RPMI8226 (cell line): ENCODE results near the gene NFIX.

ENCODE experiments used
- DNase-seq: peaks from one replicate; pipeline ENCODE4 v3.0.0-alpha.2; 2015

NFIX gene

DNA sequence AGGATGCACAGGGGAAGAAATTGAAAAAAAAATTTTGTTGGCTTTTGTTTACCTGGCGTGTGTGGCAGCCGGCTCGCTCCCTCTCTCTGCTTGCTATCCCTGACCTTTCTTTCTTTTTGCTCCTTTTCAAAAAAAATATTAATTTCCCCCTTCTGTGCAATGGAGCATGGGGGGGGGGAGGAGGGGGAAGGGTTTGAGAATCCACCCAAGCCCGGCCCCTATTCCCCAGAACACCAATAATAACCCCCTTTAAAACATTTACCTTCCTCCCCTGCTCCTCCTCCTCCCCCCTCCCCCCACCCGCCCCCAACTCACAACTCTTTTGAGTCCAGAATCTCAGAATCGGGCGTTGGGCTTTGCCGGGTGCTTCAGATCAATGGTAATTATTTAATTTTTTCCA, 28.4 kb downstream of the NFIX start:
- DNase-seq, result peak; percentile 33

DNA sequence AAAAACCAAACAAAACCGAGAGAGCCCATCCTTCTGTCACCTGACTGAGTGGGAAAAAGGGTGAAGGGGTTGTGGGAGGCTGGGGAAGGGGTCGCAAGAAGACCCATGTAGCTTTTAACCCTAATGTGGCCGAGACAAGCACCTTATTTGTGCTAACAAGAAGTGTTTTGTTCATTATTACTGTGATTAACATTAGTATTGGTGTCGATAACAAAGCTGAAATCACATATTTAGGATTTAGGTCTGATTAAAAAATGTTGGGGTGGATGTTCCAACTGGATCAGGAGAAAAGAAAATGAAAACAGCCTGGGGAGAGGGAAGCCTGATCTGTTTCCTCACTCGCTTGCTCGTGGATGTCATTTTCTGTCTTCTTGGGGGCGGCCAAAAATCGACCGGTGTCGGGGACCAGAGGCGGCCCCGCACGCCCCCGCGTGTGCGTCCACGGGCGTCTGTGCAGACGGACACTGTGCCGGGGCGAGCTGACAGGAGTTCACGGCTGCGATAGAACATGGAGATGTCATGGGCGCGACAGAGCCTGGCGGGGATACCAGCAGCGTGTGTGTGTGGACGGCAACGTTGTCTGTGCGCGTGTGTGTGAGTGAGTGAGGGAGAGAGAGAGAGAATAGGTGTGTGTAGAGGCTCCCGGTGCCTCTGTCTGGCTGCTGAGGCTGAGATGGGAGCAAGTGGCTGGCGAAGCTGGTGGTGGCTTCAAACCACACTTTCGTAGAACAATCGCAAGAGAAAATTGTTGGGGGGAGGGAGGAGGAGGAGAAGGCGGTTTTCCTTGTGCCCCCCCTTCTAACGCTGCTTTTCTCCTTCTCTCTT, 29.1 kb downstream of the NFIX start:
- peak; percentile 46 for DNase-seq

DNA sequence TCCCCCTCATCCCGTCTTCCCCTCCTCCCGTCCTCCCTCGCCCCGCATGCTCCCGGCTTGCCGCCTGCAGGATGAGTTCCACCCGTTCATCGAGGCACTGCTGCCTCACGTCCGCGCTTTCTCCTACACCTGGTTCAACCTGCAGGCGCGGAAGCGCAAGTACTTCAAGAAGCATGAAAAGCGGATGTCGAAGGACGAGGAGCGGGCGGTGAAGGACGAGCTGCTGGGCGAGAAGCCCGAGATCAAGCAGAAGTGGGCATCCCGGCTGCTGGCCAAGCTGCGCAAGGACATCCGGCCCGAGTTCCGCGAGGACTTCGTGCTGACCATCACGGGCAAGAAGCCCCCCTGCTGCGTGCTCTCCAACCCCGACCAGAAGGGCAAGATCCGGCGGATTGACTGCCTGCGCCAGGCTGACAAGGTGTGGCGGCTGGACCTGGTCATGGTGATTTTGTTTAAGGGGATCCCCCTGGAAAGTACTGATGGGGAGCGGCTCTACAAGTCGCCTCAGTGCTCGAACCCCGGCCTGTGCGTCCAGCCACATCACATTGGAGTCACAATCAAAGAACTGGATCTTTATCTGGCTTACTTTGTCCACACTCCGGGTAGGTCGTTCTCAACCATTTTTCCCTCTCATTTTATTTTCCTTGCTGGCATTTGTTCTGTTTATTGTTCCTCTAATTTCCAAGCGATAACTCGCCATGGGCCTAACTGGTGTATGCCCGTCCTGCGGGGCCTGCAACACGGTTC, 29.8 kb downstream of the NFIX start:
- DNase-seq, result peak; percentile 53

DNA sequence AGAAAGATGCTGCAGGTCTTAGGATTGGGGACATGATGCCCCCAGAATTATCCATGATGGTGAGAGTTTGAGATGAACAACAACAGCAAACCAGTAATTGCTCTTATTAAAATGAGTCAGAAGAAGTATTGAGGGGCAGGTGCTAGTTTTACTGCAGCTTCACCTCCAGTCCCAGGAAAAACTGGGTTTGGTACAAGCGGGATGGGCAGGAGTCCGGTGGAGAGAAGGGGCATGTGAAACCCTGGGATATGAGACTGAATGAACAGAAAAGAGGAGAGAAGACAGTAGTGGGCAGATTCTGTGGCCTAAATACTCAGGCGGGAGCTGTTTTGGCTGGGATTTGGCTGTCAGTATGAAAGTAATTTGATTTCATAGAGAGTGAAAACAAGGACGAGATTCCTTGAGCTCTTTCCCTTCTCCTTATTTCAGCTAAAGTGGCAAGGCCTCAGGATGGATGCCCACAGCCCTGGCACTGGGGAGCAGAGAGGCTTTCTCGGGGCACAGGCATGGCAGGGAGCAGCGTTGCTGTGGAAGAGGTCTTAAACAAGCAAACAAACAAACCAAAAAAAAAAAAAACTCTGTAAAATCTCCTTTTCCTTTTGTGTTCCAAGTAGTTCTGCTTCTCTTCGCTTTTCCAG, 30.7 kb downstream of the NFIX start:
- no peak for DNase-seq

DNA sequence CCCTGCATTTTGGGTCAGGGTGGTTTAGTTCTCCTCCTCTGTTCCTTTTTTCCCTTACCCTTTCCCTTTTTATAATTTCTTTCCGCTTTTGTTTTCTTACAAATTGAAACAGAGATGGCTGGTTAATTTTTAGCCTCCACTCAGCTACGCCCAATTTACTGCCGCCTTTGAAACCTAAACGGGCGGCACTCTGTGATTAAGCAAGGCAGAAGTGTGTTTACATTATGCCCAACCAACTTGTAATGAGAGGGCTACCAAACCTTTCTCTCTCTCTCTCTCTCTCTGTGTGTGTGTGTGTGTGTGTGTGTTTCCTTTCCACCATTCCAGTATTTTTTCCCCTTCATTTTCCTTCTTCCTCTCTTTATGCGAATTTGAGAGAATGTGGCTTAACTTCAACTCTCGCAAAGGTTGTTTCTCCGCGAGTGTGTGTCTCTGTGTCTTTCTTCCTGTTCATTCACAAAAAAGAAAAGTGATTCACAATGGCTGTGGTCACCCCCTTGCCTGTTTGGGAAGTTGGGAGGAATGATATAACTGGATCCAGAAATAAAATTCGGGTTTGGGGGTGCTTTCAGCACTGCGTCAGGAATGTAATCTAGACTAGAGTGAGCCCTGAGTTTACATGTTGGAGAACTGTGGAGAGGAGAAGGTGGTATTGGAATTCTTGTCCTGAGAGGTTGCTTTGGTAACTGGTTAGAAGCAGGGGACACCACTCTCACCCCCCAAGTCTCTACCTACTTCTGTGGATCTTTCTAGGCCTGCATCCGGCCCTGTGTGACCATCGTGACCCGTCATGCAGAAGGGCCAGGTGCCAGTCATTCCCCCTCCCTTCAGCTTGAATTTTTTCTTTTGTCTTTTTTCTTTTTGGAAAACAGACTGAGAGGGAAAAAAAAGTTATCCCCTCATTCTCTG, 31.4 kb downstream of the NFIX start:
- DNase-seq, result no peak

DNA sequence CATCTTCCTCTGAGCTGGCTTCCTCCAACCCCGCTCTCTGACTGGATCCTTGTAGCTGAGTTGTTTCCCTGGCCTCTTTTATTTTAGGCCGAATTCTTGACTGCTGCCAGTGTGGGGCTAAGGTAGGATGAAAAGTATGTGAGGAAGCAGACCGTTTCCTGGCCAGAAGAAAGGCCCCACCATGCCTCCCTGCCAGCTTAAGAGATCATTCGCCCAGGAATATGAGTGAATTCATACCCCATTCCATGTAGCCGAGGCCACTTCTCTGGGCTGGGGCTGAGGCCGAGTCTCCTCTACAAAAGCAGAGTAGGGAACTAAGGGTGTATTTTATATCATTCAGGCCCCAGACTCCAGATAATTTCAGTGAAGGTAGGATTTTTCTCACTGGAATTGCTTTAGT, 32.3 kb downstream of the NFIX start:
- DNase-seq, result no peak

DNA sequence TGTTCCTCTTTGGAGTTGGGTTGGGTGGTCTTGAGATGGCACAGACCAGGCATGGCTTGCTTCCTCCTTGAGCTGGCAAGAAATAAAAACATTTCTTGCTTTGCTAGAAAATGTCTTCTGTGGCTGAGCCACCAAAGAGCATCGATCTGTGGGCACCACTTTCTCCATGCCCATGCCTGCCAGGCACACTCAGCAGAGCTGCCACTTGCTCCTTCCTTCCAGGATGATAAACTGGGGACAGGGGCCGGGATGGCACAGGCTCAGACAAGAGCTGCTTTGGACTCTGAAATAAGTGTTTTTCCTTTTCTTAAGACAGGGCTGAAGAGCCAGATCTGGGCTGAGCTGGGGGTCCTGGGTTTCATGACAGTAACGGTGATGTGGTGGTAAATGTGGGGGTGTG, 32.8 kb downstream of the NFIX start:
- no peak for DNase-seq

DNA sequence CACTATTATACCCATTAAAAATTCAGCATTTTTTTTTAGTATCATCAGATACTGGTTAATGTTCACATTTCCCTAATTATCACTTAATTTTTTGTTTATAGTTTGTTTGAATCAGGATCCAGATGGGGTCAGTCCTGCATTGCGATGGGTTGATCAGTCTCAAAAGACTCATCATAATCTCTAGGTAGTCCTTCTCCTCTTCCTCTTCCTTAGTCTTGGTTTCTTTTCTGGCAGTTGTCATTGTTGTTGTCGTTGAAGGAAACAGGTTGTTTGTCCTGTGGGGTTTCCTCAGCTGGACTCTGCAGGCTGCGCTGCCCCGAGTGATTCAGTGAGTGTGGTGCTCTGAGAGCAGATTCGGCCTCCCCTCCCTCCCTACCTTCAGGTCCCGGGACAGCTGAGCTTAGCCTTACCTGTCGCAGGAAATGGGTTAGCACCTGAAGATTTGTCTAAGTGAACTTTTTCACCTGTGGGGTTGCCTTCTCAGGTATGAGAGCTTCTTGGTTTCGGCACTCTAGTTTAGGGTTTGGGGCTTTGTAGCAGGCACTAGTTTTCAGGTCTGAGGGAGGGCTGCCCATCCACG, 34.1 kb downstream of the NFIX start:
- no peak for DNase-seq

DNA sequence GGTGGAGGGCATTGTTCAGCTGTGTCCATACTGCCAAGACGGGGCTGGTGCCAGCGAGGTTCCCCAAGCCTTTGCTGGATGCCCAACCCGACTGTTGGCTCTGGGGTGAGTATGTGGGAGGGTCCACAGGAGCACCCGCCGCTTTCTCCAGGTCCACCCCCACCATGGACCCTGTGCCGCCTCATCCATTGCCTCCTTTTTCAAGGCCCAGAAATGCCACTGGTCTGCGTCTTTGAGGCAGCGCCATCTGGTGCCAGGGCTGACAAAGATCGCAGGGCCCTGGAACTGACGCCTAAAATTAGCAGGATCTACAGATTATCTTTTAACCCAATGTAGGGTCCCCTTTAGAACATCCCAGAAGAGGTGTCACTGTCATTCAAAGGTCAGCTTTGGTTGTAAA, 34.6 kb downstream of the NFIX start:
- peak; percentile 57 for DNase-seq

DNA sequence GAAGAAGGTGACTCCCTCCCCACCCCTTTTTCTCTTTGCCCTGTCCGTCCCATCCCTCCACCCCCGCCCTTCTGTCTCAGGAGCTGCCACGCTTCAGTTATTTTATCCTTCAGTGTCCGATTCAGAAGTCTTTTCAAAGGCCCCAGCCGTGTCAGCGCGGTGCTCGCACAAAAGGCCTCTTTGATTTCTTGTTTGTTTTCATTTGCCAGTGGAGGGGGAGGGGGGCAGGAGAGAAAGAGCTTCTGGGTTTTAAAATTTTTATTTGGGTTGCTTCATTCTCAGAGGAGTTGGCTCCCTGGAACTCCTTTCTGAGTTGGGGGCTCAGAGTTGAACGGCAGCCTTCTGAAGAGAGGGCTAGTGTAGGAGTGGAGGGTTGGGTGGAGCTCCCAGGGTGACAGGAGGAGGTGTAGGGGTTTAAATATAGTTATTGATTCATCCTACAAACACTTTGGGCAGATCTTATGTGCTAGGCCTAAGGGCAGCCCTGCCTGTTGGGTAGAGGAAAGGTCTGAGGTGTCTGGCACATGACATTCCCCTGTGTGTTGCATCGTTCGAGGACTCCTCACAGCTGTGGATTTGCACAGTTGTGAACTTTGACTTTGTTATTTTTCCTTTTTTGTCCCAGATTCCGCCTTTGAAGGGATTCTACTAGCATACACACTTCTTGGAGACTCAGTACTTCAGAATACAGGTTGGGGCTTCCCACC, 36.8 kb downstream of the NFIX start:
- no peak for DNase-seq

DNA sequence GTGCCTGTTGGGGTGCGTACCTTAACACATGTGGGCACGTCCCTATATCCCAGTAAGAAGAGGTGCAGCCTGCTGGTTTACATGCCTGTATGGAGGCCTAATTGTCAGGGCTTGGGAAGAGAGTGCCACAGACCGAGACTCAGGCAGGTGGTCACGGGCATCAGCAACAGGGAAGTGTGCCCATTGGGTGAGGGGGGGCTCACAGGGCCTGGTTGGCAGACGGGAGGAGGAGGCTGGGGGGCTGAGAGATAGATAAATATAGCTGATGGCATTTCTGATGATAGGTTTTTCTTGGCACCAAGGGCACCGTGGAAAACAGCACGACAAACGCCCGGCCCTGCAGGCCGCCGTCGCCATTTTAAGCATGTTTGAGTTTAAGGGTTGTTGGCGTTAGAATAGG, 37.6 kb downstream of the NFIX start:
- DNase-seq, result no peak

DNA sequence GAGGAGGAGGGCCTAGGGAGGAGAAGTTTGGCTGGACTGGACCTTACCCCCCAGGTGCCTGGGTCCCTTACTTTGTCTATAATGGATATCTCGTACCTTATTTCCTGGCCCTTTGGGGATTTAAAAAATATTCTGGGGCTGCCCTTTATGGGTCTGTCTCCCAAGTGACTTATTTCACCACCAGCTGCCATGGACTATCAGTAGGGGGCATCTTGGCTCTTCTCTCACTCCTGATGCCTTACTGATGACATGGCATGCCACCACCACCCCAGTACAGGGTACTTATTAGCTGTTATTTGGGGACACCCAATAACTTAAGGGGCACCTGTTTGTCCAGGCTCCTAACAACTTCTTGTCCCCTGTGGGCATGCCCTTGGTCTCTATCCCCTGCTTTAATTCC, 38.0 kb downstream of the NFIX start:
- DNase-seq, result no peak

DNA sequence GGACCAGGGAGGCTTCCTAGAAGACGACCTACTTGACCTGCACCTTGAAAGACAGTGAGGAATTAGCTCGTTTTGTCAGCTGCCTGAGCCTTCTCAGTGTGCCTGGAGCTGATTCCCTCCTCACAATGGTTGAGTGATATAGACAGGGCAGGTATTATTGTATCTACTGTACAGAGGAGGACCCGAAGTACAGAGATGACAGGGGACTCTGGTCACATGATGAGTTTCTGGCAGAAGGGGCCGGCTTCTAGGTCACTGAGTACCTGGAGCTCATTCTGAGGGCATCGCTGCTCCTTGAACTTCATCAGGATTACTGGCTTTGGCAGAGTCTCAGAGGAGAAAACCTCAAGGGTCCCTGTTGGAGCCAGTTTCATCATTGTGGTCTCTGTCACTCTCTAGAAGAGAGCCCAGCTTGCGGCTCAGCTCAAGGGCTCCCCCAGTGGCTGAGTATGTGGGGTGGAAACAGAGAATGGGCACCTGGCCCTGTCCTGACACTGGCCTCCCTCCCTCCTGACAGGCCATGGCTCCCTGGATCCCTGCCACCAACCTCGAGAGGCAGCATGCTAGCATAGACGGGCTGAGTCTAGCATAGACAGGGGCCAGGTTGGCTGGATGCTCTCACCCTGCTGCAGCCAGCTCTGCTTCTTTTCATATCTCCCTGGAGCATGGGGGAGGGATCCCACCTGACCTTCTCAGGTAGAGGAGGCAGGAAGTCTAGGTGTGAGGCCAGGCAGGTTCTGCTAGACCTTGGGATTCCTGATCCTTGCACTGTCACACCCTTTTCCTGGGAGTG, 38.7 kb downstream of the NFIX start:
- DNase-seq, result peak; percentile 91

DNA sequence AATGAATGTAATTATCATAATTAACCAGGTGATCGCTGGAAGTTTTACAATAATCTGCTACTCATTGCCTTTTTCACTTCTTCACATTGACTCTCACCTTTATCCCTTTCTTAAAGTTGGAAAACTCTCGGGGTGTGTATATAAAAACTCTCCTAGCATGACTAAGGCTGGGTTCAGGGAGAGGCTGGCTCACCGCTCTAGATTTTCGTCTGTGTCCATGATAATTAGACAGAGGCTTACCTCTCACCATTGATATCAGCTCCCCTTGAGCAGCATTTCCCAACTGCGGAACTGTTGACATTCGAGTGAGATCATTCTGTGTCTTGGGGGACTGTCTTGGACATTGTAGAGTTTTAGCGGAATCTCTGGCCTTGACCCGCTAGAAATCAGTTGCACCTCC, 39.4 kb downstream of the NFIX start:
- no peak for DNase-seq

DNA sequence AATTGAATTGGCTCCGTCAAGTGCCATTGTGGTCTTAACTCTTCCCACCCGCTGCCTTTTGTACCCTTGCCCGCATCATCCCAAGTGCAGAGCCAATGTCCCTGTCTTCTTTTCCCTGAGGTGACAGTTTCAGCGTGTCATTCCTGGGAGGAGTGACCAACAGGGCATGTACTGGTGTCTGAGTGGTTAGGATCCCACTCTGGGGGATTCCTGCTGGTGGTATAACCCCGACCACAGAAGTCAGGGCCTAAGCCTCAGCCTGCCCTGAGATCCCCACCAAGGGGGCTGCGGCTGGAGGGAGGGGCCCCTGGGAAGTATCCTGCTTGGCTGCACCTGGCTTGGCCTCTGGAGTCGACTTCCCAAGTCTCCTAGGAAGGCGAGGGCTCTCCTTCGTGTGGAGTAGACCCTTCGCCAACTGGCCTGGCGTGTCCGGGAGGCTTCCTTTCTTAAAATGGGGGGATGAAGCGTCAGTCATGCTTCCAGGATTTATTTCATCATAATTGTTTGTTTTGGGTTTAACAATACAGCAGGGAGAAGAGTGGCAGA, 40.6 kb downstream of the NFIX start:
- DNase-seq, result no peak

DNA sequence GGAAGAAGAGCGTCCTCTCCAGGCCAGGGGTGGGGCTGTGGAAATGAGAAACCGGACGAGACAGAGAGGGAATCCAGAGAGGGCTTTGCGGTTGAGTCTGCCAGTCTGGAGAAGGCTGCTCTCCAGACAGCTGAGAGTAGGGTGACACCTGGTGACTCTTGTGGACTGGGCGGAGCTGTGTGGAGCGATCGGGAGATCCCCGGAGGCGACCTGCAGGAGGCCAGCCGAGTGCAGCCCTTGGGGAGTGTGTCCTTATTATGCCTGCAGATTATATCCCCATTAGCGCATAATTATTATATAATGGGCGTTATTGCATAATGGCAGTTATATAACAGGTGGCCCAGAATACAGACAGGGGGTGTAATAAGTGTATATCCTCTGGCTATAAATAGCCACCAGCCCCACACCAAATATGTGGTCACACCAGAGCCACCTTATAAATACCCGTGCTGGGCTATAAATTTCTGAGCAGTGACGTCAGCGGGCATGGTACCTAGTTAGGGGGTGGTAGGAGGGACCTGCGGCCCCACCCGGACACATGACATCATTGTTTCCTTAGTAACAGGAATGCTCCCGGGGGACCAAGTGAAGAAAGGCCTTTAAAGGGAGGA, 41.2 kb downstream of the NFIX start:
- peak; percentile 68 for DNase-seq

DNA sequence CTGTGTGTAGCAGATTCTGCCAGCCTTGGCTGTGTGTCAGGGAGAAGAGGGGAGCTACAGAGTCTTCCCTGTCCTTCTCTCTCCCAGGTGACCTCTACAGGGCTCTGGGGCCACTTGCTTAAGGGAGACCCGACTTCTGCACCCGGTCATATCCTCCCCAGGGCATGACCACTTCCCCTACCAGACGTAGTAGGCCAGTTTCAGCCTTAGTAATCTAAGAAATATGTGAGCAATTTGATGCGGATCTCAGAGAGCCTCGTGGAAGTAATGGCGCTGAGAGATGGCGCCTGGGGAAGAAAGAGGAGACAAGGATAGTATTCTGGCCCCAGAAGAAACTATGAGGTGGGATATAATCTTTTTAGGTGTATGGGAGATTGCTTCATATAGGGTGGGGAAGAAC, 41.9 kb downstream of the NFIX start:
- DNase-seq, result no peak

DNA sequence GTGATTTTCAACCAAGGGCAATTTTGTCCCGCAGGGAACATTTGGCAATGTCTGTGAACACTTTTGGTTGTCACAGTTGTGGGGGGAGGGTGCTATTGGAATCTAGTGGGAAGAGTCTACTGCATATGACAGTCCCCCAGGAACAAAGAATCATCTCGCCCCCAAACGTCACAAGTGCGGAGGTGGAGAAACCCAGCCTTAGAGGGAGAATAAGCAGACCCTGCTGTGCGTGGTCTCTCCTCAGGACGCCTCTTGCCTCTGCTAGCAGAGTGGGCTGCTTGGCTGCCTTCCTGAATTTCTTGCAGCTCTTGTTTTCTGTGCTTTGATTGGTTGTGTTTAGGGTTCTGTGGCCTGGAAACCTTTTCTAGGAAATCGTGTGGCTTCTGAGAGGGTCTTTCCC, 42.5 kb downstream of the NFIX start:
- no peak for DNase-seq

DNA sequence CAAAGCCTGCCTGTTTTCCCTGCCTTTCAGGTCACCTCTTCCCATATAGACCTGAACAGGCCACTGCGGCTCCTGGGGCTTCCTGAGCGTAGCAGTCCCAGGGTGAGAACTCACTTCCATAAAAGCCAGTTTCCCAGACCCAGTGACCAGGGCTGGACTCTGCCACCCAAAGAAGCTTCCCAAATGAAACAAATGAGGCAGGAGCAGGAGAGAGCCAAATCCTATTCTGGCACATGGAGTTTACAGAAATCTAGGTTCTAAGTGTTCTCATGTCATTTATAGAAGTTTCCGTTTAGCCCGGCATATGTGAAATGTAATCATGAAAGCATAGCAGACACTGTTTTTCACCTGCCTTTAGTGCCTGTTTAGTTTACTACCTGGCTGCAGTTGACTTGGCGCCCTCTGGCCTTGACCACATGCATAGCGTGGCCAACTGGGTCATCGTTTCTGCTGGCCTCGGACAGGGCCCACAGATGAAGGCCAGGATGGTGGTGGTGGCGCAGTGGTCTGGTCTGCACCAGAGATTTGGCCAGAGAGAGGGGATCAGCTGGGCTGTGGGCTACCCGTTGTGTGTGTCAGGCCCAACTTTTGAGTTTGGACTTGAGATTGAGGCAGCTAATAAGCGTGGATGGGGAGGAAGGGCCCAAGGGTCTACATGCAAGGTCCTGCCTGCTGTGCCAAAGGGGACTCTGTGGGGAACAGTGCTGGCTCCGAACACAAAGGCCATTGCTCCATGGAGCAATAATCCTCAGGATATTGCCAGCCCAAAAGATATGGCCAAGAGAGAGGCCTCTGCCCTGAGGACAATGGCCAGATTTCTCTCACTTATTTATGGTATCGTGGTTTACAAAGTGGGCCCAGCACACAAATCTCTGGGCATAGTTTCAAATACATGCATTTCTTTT, 43.3 kb downstream of the NFIX start:
- no peak for DNase-seq
